Aorta (tissue), 5 donors: ENCODE measurements around the gene RAB8B. TPM values are rescaled to one million over a fixed set of nuclear protein-coding genes. Genes with fewer than 3 reads are reported as not detected.

ENCODE experiments used
- ATAC-seq: fragments of 200-7000 bp; cut with Tn5 transposase; one replicate; pipeline ENCODE4 v1.9.1; 2022; ENCODE audit warnings: moderate library complexity; ENCODE audit not compliant: low FRiP score
- DNase-seq, 2 donors: peaks; one replicate each; pipeline ENCODE4 v3.0.0-alpha.2; 2020
- H3K27ac ChIP-seq, 2 donors: one replicate each; pipeline ENCODE4 v1.5.1; 2013; ENCODE audit warnings: low read length in 2 of 2, mild to moderate bottlenecking in 2 of 2, moderate library complexity in 2 of 2, control low read depth in 1 of 2, inconsistent platforms in 1 of 2, low read depth in 1 of 2
- H3K27me3 ChIP-seq, 2 donors: one replicate each; pipeline ENCODE4 v1.6.1; 2013; ENCODE audit warnings: control low read depth in 1 of 2, low read length in 1 of 2, mild to moderate bottlenecking in 1 of 2, moderate library complexity in 1 of 2; ENCODE audit not compliant: insufficient read depth in 2 of 2, control insufficient read depth in 1 of 2
- H3K36me3 ChIP-seq, 2 donors: one replicate each; pipeline ENCODE4 v1.6.1; 2013; ENCODE audit warnings: control low read depth in 1 of 2, low read length in 1 of 2, mild to moderate bottlenecking in 1 of 2; ENCODE audit not compliant: insufficient read depth in 2 of 2, control insufficient read depth in 1 of 2
- H3K4me1 ChIP-seq, 2 donors: one replicate each; pipeline ENCODE4 v1.6.1; 2013; ENCODE audit warnings: low read length in 2 of 2, control low read depth in 1 of 2, mild to moderate bottlenecking in 1 of 2, moderate library complexity in 1 of 2; ENCODE audit not compliant: insufficient read depth in 2 of 2, control insufficient read depth in 1 of 2
- H3K4me3 ChIP-seq, 2 donors: one replicate each; pipeline ENCODE4 v1.5.1; 2013; ENCODE audit warnings: low read length in 2 of 2, control low read depth in 1 of 2, mild to moderate bottlenecking in 1 of 2
- H3K9me3 ChIP-seq: one replicate; pipeline ENCODE4 v1.6.1; 2013; ENCODE audit warnings: mild to moderate bottlenecking, low read length; ENCODE audit not compliant: control insufficient read depth
- WGBS, 2 donors: extraction: QIAGEN DNeasy Blood & Tissue Kit; methylation state at CpG; one replicate each; pipeline ENCODE4 v1.1.7; 2013; 5-methylcytosine and 5-hydroxymethylcytosine counted together
- intact Hi-C, 2 donors: fragments of 100-400 bp; cut with DNase I; formaldehyde crosslinking; loops; one replicate each; pipeline versions ENCODE4 v1.14.2 to v1.15.0; 2022
- polyA plus RNA-seq, 2 donors: library from polyadenylated mRNA; stranded (reverse); fragments of 200-250 nt; gene quantifications; one replicate each; pipeline ENCODE4 v1.2.3, GENCODE V29; 2013
- total RNA-seq, 2 donors: library from RNA; stranded (reverse); fragmentation: NEBNext Ultra II Directional; extraction: Animal tissue kit (Norgen Biotek cat#: 25700); gene quantifications; one replicate each; pipeline ENCODE4 v1.2.1, GENCODE V29; 2021
- donor health status: healthy with polysubstance abuse.
- donor health status: Bipolar disorder and iron deficiency.
- donor health status: DM: no; HTN: no; CAD: no.
- donor health status: DM: no; HTN: no; CAD: no.
- donor health status: DM: yes; HTN: yes; CAD: no.

The RAB8B gene
- total and polyA plus RNA-seq, 4 donors: 14.8 to 47.9 (median 29.6) TPM

- Histone ChIP-seq H3K36me3 (peaks cover 0 to 1% of the 10 kb centered on the region in 2 donors), H3K4me3 (no peak overlapping the region), H3K4me1 (no peaks in the 10 kb centered on the region), H3K27me3 (no peaks in the 10 kb centered on the region), H3K27ac (no peak overlapping the region), H3K9me3 (no peaks in the 10 kb centered on the region)
- ATAC-seq (peak; percentile 30), DNase-seq (no peak)
- intact Hi-C loops: no loop called here
- 74% methylated on average over 3 of the region's 3 CpGs for WGBS, 2 donors
Observed at GRCh38 chr15:63195569-63196015, 6.2 kb downstream of the RAB8B start.

GRCh38 chr15:63196842-63197241 is 7.4 kb downstream of the RAB8B start:
- Histone ChIP-seq H3K27ac (no peak overlapping the region), H3K4me3 (no peak overlapping the region), H3K4me1 (no peaks in the 10 kb centered on the region), H3K9me3 (no peaks in the 10 kb centered on the region), H3K27me3 (no peaks in the 10 kb centered on the region), H3K36me3 (peaks cover 0 to 1% of the 10 kb centered on the region in 2 donors)
- no peak for DNase-seq
- 18 to 26% methylated on average over 1 of the region's 1 CpG for WGBS, 2 donors
- no peak for ATAC-seq
- intact Hi-C loops: no loop called here

- H3K27ac ChIP-seq: no peak overlapping the region
- no peak for DNase-seq
- H3K9me3 ChIP-seq: no peaks in the 10 kb centered on the region
- H3K4me1 ChIP-seq: no peaks in the 10 kb centered on the region
- no peak overlapping the region for H3K4me3 ChIP-seq
- 97% methylated on average over 1 of the region's 1 CpG for WGBS, 2 donors
- no peak for ATAC-seq
- peaks cover 0 to 1% of the 10 kb centered on the region in 2 donors for H3K36me3 ChIP-seq
- intact Hi-C loops: no loop called here
- no peaks in the 10 kb centered on the region for H3K27me3 ChIP-seq
Observed at GRCh38 chr15:63197626-63198025, 8.2 kb downstream of the RAB8B start.

- Histone ChIP-seq H3K4me1 (no peaks in the 10 kb centered on the region), H3K4me3 (no peak overlapping the region), H3K27ac (no peak overlapping the region), H3K9me3 (no peaks in the 10 kb centered on the region), H3K36me3 (peaks cover 0 to 1% of the 10 kb centered on the region in 2 donors), H3K27me3 (no peaks in the 10 kb centered on the region)
- DNase-seq (no peak), ATAC-seq (no peak)
- intact Hi-C loops: no loop called here
- 80 to 84% methylated on average over 8 of the region's 8 CpGs for WGBS, 2 donors
Observed at GRCh38 chr15:63198371-63199250, 9.2 kb downstream of the RAB8B start.

- Histone ChIP-seq H3K27ac (no peak overlapping the region), H3K4me1 (no peaks in the 10 kb centered on the region), H3K9me3 (no peaks in the 10 kb centered on the region), H3K4me3 (no peak overlapping the region), H3K27me3 (no peaks in the 10 kb centered on the region), H3K36me3 (peaks cover 0 to 1% of the 10 kb centered on the region in 2 donors)
- intact Hi-C loops: no loop called here
- no peak for DNase-seq
- ATAC-seq: no peak
- 95 to 97% methylated on average over 5 of the region's 5 CpGs for WGBS, 2 donors
Observed at GRCh38 chr15:63200464-63201249, 11.3 kb downstream of the RAB8B start.

- ATAC-seq (no peak), DNase-seq (no peak)
- Histone ChIP-seq H3K9me3 (no peaks in the 10 kb centered on the region), H3K4me3 (no peak overlapping the region), H3K36me3 (peaks cover 1 to 2% of the 10 kb centered on the region in 2 donors), H3K4me1 (no peaks in the 10 kb centered on the region), H3K27ac (no peak overlapping the region), H3K27me3 (no peaks in the 10 kb centered on the region)
- WGBS, 2 donors: 55 to 61% methylated on average over 5 of the region's 5 CpGs
- intact Hi-C loops: no loop called here
Observed at GRCh38 chr15:63202861-63203260, 13.5 kb downstream of the RAB8B start.

GRCh38 chr15:63203451-63204090 is 14.2 kb downstream of the RAB8B start:
- DNase-seq: no peak
- no peak for ATAC-seq
- Histone ChIP-seq H3K4me1 (no peaks in the 10 kb centered on the region), H3K27me3 (no peaks in the 10 kb centered on the region), H3K27ac (no peak overlapping the region), H3K36me3 (peaks cover 0 to 2% of the 10 kb centered on the region in 2 donors), H3K9me3 (no peaks in the 10 kb centered on the region), H3K4me3 (no peak overlapping the region)
- intact Hi-C loops: no loop called here
- 71 to 82% methylated on average over 9 of the region's 9 CpGs for WGBS, 2 donors

- H3K36me3 ChIP-seq: peaks cover 0 to 2% of the 10 kb centered on the region in 2 donors
- no peak for ATAC-seq
- H3K4me1 ChIP-seq: no peaks in the 10 kb centered on the region
- H3K27me3 ChIP-seq: no peaks in the 10 kb centered on the region
- WGBS, 2 donors: 93 to 97% methylated on average over 2 of the region's 2 CpGs
- H3K4me3 ChIP-seq: no peak overlapping the region
- intact Hi-C loops: no loop called here
- no peaks in the 10 kb centered on the region for H3K9me3 ChIP-seq
- DNase-seq: no peak
- H3K27ac ChIP-seq: no peak overlapping the region
Observed at GRCh38 chr15:63206079-63206478, 16.7 kb downstream of the RAB8B start.
